Measurements from ENCODE around the gene PPP1R3G.

The PPP1R3G gene

DNA sequence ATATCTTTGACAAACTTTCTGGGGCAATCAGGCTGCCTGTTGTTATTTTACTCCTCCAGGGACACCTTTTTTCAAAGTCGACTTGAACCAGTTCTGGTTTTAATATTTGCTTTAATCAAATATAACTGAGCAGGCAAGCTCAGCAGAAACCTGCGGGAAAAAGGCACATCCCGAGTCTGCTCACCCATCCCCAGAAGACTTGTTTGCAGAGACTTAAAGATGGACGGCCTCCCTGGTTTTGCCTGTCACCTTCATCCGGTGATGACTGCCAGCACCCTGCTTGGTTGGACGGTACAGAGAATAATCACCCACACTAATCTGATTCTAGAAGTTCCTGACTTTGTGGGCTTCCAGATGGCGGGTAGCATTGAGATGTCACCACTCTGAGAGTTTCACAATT, 36.8 kb downstream of the PPP1R3G start:
- no peak for DNase-seq

DNA sequence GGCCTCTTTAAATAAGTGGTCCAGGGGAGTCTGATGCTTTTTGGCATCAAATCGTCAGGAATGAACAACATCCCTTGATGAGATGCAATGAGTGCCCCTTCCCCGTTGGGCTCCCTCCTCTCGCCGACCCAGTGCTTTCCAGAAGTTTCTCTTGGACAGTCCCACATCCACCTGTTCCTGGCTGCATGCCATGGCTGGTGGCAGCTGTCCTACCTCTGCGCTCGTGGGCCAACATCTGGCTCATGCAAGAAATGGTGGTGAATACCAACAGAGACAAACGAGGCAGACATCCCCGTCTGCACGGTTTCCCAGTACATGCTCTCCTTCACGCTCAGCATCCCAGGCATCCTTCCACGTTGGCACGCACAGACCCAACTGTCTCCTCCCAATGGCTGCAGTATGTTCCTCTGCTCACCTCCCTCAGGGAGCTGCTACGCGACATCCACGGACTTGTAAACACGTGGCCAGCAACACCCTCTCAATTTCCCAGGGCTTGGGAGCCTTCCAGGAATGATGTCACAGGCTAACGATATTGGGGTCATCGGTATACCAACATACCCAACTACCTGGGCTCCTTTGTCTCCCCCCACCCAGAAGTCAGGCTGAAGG, 37.5 kb downstream of the PPP1R3G start:
- DNase-seq, result no peak

DNA sequence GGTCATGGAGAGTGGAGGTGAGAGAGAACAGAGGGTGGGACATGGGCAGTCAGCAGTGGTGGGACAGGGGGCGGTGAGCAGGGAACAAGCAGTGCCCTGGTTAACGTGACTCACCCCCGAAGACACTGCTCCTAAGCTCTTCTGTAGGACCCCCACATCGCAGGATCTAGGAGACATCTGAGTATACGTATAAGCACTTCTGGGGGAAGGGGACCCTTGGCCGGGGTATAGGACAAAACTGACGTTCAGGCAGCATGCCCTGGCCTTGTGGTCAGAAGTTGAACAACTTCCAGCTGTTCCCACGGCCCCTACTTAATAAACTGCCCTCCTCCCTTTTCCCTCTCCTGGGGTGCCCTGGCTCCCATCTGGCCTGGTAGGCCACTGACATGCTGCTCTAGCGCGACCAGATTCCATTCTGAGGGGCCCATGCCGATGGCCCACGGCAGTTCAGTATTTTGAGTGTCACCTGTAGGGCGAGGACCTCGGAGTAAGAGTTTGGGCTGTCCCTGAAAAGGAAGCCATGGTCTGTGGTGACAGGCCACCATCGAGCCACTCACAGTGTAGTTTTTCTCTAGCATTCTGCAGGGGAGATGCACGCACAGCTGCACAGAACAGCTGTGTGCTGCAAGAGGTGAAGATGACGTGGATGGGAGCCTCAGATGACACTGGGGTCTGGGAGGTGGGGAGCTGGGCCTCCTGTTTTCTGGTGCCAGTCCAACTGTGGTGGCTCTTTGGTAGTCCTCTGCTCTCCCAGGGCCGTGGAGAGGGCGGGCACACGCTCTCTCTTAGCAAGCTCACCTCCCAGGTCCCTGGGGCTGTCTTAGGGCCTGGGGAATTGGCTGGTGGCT, 38.4 kb downstream of the PPP1R3G start:
- no peak for DNase-seq

DNA sequence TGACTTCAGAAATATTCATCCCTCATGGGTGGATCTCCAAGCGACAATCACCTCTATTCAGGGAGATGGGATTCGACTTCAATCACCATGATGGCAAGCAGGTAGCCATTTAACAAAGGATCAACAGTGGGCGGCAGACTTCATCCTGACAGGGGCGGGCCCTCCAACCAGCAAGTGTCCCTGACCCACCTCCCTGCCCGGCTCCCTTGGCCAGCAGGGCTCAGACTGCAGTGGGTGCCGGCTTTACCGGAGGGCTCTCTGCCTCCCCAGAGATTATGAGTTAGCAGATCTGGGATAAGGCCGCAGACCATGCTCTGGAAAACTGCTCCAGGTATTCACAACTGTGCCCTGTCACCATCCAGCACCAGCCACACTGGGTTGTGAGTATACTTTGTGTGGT, 39.4 kb downstream of the PPP1R3G start:
- no peak for DNase-seq

DNA sequence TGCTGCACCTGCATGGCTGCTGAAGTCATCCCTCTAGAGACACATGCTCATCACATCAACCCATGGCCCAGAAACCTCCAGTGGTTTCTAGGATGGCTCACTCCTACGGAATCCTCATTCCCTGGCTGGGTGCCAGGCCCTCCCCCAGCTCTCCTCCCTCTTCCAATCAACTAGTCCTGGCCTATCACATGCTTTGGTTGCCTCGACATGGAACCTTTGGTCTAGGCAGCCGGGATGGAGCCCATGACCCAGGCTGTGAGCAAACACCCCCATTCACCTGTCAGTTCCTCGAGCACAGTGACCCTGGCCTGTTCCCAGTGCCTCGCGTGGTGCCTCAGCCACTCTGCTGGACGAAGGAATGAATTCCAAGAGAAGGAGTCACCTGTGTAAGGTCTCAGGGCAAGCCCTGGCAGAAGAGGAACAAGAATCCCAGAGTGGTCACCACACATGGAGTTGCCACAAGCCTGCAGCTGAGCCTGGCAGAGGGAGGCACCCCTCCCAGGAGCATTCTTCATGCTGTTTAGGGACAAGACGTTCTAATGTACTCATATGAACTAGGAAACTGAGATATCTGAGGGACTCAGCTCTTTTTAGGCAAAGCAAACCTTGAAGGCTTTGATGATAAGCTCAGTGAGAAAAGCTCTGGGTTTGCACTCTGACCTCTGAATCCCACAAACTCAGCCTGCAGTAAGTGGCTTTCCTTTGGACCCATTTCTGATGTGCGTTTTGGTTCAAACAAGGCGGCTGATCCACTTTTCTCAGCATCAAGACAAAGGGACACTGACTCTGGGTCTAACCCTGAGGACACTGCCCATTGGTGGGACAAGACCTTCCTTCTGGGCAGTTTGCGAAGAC, 40.2 kb downstream of the PPP1R3G start:
- DNase-seq, result no peak

DNA sequence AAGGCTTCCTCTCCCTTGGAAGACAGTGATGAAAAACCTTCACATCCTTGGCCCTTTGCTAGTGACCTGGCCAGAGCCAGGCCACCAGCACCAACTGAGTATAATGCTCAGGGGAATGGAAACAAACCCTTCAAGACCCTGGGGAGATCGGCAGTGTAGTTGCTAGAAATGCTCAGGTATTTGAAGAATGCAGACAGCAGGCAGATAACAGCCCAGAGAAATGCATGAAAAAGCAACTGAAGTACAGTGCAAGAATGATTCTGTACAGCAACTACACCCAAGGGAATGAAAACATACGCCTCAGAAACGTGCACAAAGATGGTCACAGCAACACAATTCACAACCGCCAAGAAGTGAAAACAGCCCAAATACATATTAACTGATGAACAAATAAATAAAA, 41.1 kb downstream of the PPP1R3G start:
- no peak for DNase-seq

DNA sequence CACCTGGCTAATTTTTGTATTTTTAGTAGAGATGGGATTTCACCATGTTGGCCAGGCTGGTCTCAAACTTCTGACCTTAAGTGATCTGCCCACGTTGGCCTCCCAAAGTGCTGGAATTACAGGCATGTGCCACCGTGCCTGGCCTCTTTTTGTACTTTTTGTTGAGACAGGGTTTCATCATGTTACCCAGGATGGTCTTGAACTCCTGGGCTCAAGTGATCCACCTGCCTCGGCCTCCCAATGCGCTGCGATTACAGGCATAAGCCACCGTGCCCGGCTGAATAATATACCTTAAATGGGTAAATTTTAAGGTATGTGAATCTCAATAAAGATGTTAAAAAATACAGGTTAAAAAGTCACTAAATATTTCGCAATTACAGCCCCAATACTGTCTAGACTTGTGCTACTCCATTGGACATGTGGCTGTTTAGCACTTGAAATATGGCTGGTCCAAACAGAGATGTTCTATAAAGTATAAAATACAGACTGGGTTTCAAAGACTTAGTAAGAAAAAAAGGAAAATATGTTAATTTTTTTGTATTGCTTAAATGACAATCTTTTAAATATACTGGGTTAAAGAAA, 42.1 kb downstream of the PPP1R3G start:
- no peak for DNase-seq

DNA sequence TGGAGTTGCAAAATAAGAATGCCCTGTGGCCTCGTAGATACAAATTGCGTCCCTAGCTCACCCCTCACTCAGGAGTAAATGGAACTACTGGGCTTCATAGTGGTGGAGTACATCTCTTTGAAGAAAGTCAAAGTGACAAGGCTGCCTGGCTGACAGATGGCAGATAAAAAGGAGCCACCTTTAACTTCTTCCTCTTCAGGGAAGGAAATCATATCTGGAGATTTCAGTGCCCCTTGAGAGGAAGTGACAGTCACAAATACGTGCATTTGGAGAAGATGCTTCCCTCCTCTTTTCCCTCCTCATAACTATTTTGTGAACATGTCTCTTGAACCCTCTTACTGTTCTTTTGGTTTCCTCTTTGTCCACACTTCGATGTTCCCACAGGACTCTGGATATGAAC, 43.2 kb downstream of the PPP1R3G start:
- no peak for DNase-seq

DNA sequence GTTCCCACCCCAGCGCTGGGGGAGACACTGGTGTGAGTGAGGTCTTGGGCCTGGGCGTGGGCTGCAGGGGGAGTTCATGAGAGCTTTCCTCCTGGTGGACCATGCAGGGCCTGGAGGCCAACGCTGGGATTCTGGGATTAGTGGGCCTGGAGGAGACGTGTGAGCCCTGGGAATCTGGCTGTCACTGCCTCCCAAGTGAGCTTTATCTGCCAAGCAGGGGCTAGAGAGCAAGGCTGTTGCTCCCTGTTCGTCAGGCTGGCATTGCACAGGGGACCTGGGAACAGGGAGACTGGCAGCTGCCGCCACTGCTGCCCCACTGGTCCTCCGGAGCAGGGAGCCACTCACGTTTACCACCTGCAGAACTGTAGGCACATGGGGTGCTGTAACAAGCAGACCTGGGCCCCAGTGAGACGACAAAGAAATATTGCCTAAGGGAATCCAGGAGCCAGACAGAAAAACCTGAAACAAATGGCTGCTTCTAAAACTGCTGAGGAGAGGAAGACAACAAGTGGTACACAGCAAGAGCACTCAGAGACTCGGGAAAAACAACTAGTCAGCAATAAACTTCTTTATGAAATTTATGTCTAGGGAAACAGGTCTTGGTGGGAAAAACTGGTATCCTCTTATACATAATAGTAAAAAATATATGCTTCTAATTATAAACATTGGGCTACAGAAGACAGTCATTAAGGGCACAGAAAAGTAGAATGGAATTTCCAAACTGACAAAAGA, 45.2 kb downstream of the PPP1R3G start:
- no peak for DNase-seq

DNA sequence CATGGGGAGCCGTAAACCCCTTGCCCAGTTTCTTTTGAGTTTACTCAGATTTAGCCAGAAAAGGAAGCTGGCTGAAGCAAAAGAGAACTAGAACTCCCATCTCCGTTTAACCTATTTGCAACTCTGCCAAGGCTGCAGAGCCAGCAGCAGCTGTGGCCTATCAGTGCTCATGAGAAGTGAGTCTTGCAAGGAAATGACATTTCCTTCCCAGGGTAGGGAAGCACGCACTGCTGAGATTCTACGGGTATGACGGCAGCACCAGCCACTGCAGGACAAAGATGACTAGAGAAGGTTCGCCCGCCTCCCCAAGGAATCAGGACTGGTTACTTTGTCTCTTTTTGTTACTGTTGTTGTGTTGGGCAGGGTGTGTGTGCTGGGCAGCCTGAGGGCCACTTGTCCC, 47.6 kb downstream of the PPP1R3G start:
- no peak for DNase-seq

DNA sequence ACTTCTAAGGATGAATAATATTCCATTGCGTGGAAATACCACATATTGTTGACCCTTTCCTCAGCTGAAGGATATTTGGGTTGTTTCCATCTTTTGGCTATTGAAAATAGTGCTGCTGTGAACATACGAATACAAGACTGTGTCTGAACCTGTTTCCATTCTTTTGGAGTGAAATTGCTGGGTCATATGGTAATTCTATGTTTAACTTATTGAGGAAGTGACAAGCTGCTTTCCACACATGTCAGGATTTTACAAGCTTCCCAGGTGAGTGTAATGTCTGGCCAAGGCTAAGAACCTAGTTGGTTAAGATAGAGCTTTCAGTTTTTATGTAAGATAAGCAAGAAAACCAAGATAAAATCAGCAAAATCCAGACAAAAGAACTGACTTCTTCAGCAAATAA, 48.8 kb downstream of the PPP1R3G start:
- no peak for DNase-seq

DNA sequence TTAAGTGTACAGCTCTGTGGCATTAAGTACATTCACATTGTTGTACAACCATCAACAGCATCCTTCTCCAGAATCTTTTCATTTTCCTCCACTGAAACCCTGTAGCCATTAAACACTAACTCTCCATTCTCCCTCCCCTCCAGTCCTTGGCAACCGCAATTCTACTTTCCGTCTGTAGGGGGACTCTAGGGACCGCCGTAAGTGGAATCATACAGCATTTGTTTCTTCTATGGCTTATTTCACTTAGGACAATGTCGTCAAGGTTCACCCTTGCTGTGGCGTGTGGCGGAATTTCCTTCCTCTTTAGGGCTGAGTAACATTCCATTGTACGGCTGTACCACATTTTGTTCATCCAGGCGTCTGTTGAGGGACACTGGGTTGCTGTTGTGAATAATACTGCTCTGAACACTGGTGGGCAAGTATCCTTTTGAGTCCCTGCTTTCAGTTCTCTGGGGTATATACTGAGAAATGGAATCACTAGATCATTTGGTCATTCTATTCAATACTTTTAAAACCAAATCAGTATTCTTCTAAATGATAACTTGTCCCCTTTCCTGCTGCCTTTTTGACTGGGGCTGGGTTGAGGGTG, 50.7 kb downstream of the PPP1R3G start:
- DNase-seq, result peak; percentile 49

DNA sequence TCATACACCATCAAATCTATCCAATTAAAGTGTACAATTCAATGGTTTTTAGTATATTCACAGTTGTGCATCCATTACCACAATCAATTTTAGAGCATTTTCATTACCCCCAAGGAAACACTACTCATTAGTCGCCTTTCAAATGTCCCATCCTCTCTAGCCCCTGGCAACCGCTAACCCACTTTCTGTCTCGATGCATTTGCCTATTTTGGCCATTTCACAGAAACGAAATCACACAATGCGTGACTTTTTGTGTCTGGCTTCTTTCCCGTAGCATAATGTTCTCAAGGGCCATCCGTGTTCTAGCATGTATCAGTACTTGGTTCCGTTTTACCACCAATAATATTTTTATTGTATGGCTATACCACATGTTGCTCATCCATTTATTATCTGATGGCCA, 51.7 kb downstream of the PPP1R3G start:
- no peak for DNase-seq
